ENCODE results near the gene PTPRA.

DNA sequence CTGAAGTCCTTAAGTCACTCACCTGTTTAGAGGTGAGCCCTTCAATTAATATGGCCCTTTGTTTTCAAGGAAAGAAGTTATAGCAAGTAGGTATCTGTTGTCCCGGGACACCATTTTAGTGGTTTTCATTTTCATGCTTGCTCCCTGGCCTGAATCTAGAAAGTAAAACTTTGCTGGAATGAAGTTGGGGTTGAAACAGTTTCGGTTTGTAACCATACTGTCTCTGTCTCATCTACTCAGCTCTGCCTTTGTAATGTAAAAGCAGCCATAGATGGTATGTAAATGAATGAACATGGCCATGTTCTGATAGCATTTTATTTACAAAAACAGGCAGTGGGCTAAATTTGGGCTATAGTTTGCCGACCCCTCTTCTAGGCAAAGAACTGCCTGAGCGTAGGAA is 105.2 kb downstream of the PTPRA start:
- no peak for TF ChIP-seq EP300 (IDR thresholded peaks at IDR 0.05)
- TF ChIP-seq, protein P1, sequence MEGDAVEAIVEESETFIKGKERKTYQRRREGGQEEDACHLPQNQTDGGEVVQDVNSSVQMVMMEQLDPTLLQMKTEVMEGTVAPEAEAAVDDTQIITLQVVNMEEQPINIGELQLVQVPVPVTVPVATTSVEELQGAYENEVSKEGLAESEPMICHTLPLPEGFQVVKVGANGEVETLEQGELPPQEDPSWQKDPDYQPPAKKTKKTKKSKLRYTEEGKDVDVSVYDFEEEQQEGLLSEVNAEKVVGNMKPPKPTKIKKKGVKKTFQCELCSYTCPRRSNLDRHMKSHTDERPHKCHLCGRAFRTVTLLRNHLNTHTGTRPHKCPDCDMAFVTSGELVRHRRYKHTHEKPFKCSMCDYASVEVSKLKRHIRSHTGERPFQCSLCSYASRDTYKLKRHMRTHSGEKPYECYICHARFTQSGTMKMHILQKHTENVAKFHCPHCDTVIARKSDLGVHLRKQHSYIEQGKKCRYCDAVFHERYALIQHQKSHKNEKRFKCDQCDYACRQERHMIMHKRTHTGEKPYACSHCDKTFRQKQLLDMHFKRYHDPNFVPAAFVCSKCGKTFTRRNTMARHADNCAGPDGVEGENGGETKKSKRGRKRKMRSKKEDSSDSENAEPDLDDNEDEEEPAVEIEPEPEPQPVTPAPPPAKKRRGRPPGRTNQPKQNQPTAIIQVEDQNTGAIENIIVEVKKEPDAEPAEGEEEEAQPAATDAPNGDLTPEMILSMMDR (IDR thresholded peaks at IDR 0.05): no peak

Measured in stomach (tissue), 4 donors.